PFSK-1 (cell line): ENCODE data around the gene UNCX.

ENCODE experiments used
- POLR2AphosphoS5 ChIP-seq: IDR thresholded peaks from 2 replicates; pipeline ENCODE4 v1.6.1; 2012; ENCODE audit warnings: low read depth, mild to moderate bottlenecking, control low read depth, low read length, moderate library complexity
- SIN3A ChIP-seq: IDR thresholded peaks from 2 replicates; pipeline ENCODE4 v1.6.1; 2012; ENCODE audit warnings: mild to moderate bottlenecking, low read length, moderate library complexity, borderline replicate concordance; ENCODE audit not compliant: insufficient read depth
- TF ChIP-seq, protein P1 (sequence below), 2 experiments: IDR thresholded peaks; 2 replicates each; pipeline versions ENCODE4 v1.6.1 to v1.8.0; 2011 to 2012; ENCODE audit warnings: low read depth in 2 of 2, low read length in 2 of 2, control low read depth in 1 of 2, inconsistent platforms in 1 of 2, mild to moderate bottlenecking in 1 of 2, moderate library complexity in 1 of 2; ENCODE audit not compliant: insufficient read depth in 1 of 2

DNA sequence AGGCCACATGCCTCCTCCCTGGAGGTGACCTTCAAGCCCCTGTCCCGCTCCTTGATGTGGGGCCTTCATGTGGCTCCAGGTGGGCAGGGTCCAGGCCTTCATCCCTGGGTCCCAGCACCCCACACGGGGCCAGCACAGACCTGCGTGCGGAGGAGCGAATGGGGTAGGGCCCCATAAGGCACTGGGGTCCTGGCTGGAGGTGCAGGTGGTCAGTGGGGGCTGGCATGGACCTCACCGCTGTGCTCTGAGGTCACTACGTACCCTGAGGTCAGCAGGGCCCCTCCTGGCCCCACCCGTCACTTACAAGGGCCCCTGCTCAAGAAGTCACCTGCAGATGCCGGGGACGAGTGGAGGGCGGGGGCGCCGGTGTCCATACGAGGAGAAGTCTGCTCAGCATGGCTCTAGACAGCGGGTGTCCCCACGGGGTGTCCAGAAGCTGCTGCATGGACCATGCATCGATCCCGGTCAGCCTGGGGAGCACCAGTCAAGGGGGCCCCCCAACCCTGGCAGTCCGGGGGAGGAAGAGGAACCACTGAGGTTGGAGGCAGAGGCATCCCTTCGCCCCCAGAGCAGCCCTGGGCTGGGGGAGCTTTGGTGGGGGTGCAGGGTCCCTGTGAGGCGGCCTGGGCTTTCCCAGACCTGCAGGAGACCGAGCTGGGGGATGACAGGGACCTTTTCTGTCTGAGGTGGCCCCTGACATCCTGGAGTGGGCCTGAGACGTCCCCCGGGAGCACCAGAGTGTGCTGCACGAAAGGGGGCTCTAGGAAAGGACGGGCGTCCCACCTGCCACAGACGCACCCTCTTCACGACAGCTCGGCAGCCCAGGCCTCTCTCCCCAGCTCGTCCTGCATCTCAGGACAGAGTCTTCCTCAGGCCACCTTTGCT is 34.6 kb downstream of the UNCX start:
- TF ChIP-seq SIN3A (no peak), POLR2AphosphoS5 (no peak)
- TF ChIP-seq, protein P1, sequence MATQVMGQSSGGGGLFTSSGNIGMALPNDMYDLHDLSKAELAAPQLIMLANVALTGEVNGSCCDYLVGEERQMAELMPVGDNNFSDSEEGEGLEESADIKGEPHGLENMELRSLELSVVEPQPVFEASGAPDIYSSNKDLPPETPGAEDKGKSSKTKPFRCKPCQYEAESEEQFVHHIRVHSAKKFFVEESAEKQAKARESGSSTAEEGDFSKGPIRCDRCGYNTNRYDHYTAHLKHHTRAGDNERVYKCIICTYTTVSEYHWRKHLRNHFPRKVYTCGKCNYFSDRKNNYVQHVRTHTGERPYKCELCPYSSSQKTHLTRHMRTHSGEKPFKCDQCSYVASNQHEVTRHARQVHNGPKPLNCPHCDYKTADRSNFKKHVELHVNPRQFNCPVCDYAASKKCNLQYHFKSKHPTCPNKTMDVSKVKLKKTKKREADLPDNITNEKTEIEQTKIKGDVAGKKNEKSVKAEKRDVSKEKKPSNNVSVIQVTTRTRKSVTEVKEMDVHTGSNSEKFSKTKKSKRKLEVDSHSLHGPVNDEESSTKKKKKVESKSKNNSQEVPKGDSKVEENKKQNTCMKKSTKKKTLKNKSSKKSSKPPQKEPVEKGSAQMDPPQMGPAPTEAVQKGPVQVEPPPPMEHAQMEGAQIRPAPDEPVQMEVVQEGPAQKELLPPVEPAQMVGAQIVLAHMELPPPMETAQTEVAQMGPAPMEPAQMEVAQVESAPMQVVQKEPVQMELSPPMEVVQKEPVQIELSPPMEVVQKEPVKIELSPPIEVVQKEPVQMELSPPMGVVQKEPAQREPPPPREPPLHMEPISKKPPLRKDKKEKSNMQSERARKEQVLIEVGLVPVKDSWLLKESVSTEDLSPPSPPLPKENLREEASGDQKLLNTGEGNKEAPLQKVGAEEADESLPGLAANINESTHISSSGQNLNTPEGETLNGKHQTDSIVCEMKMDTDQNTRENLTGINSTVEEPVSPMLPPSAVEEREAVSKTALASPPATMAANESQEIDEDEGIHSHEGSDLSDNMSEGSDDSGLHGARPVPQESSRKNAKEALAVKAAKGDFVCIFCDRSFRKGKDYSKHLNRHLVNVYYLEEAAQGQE (IDR thresholded peaks at IDR 0.05; ENCODE audit: insufficient read depth in 1 of 2, low read depth in 2 of 2, low read length in 2 of 2): no peak
